NCI-H748 treated with DMSO at 0.1 percent for 48 hours (cell line): ENCODE measurements around the gene RANBP9.

Experiments used
- DNase-seq: peaks from one replicate; lab custom pipeline; 2025; lab: John Stamatoyannopoulos, UW

The RANBP9 gene

GRCh38 chr6:13710552-13711323, 897 bp downstream of the RANBP9 start:
- DNase-seq: peak; percentile 51

DNA sequence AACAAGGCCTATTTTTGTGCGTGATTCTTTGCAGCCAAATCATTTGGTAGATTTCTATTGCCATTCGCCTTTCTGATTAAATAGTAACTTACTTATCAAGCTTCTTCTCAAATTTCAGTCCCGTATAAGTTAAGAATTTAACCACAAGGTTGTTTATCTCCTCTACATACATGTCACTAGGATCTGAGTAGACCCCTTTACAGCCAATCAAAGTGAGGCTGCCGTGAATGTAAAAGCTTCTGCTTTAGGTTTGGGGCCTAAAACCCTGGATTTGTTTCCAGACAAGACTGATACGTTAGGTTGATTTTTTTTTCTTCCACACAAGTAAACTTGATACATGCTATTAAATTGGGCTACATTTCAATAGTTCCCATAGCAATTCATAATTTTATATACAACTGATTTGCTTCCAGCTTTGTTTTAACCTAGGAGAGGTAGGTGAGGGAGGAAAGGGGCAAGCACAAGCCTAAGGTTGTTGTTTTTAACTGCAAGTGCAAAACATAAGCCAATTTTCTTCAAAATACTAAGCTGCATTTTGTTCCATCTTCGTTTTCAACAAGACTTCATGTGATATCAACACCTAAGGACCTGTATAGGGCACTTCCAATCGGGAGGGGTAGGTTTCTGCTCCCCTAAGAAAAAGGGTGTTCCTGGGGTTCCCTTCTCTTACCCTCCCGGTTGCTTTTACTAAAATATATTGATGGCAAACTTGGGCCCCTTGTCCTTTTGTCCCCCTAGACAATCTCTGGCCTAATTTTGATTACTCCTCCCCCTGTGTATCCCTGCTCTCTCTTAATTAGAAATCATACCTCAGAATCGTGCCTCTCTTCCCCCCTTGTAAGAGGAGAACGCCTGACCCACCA, 1.7 kb downstream of the RANBP9 start:
- DNase-seq: peak; percentile 40

GRCh38 chr6:13708736-13709135, 2.9 kb downstream of the RANBP9 start:
- DNase-seq: no peak

- no peak for DNase-seq
Measured at GRCh38 chr6:13703496-13703895, 8.1 kb downstream of the RANBP9 start.

GRCh38 chr6:13702809-13703302, 8.8 kb downstream of the RANBP9 start:
- no peak for DNase-seq

- DNase-seq: no peak
Measured at GRCh38 chr6:13700232-13700631, 11.4 kb downstream of the RANBP9 start.

DNA sequence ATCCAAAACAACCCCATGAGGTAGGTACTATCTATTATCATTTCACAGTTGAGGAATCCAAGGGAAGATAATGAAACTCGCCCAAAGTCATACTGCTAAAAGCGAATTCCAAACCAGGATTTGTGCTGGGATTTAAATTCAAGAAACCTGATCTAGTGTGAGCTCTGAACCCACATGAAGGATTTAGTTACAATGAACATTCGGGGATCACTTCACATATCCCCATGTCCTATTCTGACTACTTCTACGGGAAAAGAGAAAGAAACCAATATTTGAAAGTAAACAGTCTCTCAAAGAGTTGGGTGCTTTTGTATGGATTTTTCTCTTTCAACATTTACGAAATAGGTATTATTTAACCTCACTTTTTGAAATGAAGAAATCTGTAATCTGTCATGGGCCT, 12.9 kb downstream of the RANBP9 start:
- DNase-seq: no peak

DNA sequence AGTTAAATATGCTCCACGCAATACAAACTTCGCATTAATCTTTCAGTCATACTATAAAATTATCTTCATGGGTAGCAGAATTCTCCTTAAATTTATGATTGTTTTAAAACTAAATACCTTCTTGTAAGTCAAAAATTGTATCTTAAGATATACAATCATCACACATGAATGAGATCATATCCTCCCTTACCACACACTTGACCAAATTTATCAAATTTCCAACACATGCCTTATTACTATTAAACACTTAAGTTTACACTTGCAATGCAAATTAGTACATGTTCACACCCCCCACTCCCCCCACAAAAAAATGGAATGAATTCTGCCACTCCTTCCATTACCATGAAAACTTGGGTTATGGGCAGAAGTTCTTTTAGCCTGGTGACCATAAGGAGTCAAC, 13.8 kb downstream of the RANBP9 start:
- DNase-seq: no peak

DNA sequence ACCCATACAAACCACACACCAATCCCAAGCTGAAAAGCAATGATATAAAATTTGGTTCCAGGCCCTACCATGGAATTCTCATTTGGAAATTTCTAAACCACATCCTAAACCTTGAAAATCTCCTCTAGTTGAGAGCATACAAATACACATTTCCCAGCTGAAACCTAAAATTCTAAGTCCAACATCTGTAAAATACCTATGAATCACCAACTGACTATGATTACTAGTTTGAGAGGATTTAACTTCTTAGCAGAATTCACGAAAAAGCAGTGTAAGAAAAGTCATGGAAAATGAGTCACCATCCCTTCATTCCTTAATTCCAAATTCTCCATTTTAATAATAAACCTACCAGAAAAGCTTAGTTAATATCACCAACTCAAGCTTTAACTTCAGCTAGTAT, 15.4 kb downstream of the RANBP9 start:
- no peak for DNase-seq

DNA sequence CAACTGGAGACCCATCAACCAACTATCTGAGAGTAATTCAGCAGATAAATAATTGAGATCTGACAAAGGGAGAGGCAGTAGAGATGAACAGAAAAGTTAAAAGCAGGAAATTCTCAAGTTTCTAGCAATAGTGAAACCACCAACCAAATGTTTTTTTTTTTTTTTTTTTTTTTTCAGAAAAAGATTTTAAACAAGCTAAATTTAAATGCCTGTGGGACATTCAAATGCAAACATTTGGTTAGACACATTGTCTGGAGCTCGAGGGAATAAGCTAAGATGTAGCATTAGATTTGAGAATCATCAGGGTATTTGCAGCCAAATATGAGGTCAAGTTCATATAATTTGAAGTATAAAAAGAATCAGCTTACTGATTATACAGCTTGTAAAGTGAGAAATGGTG, 16.4 kb downstream of the RANBP9 start:
- no peak for DNase-seq

DNA sequence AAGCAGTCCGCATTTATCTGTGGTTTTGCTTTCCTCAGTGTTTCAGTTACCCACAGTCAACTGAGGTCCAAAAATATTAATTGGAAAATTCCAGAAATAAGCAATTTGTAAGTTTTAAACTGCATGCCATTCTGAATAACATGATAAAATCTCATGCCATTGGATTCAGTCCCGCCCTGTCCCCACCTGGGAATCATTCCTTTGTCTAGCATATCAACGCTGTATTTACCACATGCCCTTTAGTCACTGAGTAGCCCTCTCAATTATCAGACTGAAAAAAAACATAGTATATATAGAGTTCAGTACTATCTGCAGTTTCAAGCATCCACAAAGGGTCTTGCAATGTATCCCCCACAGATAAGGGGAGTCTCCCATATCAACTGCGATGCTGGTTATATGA, 17.1 kb downstream of the RANBP9 start:
- DNase-seq: no peak

GRCh38 chr6:13689511-13690256, 22.0 kb downstream of the RANBP9 start:
- no peak for DNase-seq

DNA sequence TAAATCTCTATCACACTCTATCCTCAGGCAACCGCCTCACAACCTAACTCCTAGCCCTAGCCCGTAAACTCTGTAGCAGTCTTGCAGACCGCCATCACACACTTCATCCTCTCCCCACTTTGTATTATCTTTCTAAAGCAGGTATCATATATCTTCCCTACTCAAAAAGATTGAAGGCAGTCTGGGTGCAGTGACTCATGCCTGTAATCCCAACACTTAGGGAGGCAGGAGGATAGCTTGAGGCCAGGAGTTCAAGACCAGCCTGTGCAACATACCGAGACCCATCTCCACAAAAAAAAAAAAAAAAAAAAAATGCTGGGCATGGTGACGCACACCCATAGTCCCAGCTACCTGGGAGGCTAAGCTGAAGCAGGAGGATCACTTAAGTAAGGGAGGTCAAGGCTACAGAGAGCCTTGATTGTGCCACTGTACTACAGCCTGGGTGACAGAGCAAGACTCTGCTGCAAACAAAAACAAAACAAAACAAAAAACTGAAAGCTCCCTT, 22.9 kb downstream of the RANBP9 start:
- no peak for DNase-seq

DNA sequence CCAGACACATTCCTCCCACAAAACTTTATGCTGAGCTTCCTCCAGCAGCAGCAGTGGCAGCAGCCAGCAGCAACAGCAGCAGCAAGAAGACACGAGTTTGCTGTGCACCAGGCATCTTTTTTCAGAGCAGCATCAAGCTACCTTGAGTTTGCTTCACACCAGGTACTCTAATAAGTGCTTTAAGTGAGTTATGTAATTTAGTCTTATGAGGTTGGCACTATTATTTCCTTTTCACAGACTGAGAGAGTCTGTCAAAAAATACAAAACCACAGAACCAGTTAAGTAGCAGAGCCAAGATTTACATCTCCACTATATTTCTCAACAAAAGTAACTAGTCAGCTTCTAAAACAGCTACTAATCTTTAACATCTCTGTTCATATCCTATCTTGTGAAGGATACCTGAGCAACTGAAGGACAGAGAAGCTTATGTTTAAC, 23.7 kb downstream of the RANBP9 start:
- no peak for DNase-seq

DNA sequence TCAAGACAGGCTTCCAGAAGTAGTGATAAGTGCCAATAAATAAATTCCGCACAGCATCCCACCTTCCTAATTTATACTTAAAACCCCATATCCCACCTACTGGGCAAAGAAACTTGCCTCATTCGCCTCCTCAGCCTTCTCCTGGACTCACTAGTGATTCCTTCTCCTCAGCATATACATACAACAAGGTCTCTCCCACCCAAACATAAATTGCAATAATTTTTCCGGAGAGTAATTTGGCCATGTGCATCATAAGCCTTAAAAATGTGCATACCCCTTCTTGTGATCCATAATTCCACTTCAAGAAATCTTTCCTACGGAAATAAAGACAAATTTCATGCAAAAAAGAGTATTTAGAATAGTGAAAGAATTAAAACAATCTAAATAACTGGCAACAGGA, 26.8 kb downstream of the RANBP9 start:
- DNase-seq: no peak

DNA sequence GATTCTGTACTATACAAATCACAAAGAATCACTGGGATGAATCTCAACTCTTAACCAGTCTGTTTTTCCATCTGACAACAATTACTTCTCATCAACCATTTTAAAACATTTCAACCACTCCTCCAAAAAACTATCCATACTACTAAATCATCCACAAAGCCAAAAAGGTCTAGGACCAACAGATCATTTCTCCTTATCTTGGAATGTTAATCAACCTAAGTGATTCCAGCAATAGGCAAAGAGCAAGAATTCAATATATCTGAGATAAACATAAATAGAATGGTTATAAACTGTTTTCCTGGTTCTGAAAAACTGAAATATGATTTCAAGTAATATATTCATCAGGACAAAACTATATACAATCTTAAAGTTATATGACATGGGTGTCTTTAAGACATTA, 28.6 kb downstream of the RANBP9 start:
- no peak for DNase-seq

DNA sequence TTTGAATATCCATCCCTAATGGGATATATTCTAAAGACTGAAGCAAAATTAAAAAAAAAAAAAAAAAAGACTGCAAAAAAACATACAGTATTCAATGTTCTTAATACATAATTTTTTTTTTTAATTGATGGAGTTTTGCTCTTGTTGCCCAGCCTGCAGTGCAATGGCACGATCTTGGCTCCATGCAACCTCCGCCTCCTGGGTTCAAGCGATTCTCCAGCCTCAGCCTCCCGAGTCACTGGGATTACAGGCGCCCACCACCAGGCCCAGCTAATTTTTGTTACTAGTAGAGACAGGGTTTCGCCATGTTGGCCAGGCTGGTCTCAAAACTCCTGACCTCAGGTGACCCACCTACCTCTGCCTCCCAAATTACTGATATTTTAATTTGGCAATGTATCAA, 29.3 kb downstream of the RANBP9 start:
- DNase-seq: no peak

GRCh38 chr6:13681305-13682061, 30.2 kb downstream of the RANBP9 start:
- DNase-seq: no peak

DNA sequence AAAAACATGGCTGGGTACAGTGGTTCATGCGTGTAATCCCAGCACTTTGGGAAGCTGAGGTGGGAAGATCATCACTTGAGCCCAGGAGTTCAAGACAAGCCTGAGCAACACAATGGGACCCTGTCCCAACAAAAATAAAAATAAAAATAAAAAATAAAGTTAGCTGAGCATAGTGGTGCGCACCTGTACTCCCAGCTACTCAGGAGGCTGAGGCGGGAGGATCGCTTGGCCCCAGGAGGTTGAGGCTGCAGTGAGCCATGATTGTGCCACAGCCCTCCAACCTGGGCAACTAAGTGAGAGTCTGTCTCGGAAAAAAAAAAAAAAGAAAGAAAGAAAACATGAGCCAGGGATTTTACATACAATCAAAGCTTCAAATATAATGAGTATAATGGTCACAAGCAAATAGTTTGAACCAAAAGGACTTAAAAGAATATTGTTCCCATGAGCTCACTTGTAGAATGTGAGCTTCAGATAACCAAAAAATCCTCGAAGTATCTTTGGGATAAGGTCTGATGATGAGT, 31.1 kb downstream of the RANBP9 start:
- DNase-seq: no peak

- DNase-seq: no peak
Measured at GRCh38 chr6:13679996-13680395, 31.6 kb downstream of the RANBP9 start.
